GM21737 (cell line): ENCODE measurements around the gene MLLT3.

Experiments
- ATAC-seq: cut with Tn5 transposase; IDR thresholded peaks from one replicate; pipeline ENCODE4 v1.9.1; 2021; ENCODE audit warnings: mild to moderate bottlenecking, moderate library complexity; ENCODE audit not compliant: unreplicated experiment

Gene MLLT3

GRCh38 chr9:20518737-20519136 is 103.6 kb downstream of the MLLT3 start:
- ATAC-seq: no peak

GRCh38 chr9:20513126-20513913 is 109.0 kb downstream of the MLLT3 start:
- no peak for ATAC-seq

- no peak for ATAC-seq
These were observed 109.7 kb downstream of the MLLT3 start for GRCh38 chr9:20512636-20513035.

GRCh38 chr9:20512106-20512505 is 110.2 kb downstream of the MLLT3 start:
- no peak for ATAC-seq

- no peak for ATAC-seq
These were observed 110.6 kb downstream of the MLLT3 start for GRCh38 chr9:20511686-20512085.

- no peak for ATAC-seq
These were observed 112.8 kb downstream of the MLLT3 start for GRCh38 chr9:20509466-20509865.

- ATAC-seq: peak; percentile 80
These were observed 114.1 kb downstream of the MLLT3 start for GRCh38 chr9:20508242-20508641.

- ATAC-seq: no peak
These were observed 114.9 kb downstream of the MLLT3 start for GRCh38 chr9:20507431-20507830.

- ATAC-seq: no peak
These were observed 116.0 kb downstream of the MLLT3 start for GRCh38 chr9:20506099-20506900.

- no peak for ATAC-seq
These were observed 116.7 kb downstream of the MLLT3 start for GRCh38 chr9:20505574-20505973.

GRCh38 chr9:20504930-20505329 is 117.4 kb downstream of the MLLT3 start:
- no peak for ATAC-seq

GRCh38 chr9:20500101-20500500 is 122.2 kb downstream of the MLLT3 start:
- ATAC-seq: no peak

- no peak for ATAC-seq
These were observed 123.3 kb downstream of the MLLT3 start for GRCh38 chr9:20499013-20499412.

GRCh38 chr9:20496328-20496727 is 126.0 kb downstream of the MLLT3 start:
- ATAC-seq: no peak

- no peak for ATAC-seq
These were observed 127.2 kb downstream of the MLLT3 start for GRCh38 chr9:20495098-20495497.

GRCh38 chr9:20494035-20494434 is 128.3 kb downstream of the MLLT3 start:
- no peak for ATAC-seq

- ATAC-seq: no peak
These were observed 129.5 kb downstream of the MLLT3 start for GRCh38 chr9:20492772-20493171.

GRCh38 chr9:20491612-20492011 is 130.7 kb downstream of the MLLT3 start:
- ATAC-seq: no peak

GRCh38 chr9:20490246-20490834 is 132.0 kb downstream of the MLLT3 start:
- ATAC-seq: no peak

GRCh38 chr9:20488691-20489090 is 133.6 kb downstream of the MLLT3 start:
- ATAC-seq: no peak

- no peak for ATAC-seq
These were observed 135.7 kb downstream of the MLLT3 start for GRCh38 chr9:20486552-20486951.

GRCh38 chr9:20481437-20481836 is 140.9 kb downstream of the MLLT3 start:
- no peak for ATAC-seq
